Vagina (tissue), 2 donors: ENCODE measurements around the gene FAIM2. TPM values are rescaled to one million over a fixed set of nuclear protein-coding genes. Genes with fewer than 3 reads are reported as not detected.

Experiments used
- DNase-seq, 2 donors: peaks; one replicate each; pipeline ENCODE4 v3.0.0-alpha.2; 2017; ENCODE audit errors: extremely low spot score in 2 of 2
- H3K27ac ChIP-seq: fragments of 200-600 bp; sonication (generic); one replicate; pipeline ENCODE4 v1.5.1; 2019
- H3K27me3 ChIP-seq: fragments of 200-600 bp; sonication (generic); one replicate; pipeline ENCODE4 v1.5.1; 2019
- H3K36me3 ChIP-seq, 2 donors: fragments of 200-600 bp; sonication (generic); one replicate each; pipeline ENCODE4 v1.5.1; 2017 to 2019
- H3K4me1 ChIP-seq: fragments of 200-600 bp; sonication (generic); one replicate; pipeline ENCODE4 v1.5.1; 2019
- H3K4me3 ChIP-seq, 2 donors: fragments of 200-600 bp; sonication (generic); 1 replicate in 1 of 2; 2 replicates in 1 of 2; pipeline ENCODE4 v1.5.1; 2016 to 2019
- H3K9me3 ChIP-seq: fragments of 200-600 bp; sonication (generic); one replicate; pipeline ENCODE4 v1.5.1; 2019
- POLR2A ChIP-seq, 2 donors: fragments of 450-650 bp; IDR thresholded peaks; one replicate each; pipeline ENCODE4 v1.6.1; 2017; ENCODE audit warnings: antibody characterized with exemption in 2 of 2, mild to moderate bottlenecking in 2 of 2, moderate library complexity in 2 of 2
- POLR2AphosphoS5 ChIP-seq, 2 donors: sonication (generic); formaldehyde crosslinking; IDR thresholded peaks; one replicate each; pipeline ENCODE4 v1.9.0; 2017; ENCODE audit warnings: antibody characterized with exemption in 2 of 2, mild to moderate bottlenecking in 2 of 2, low read depth in 1 of 2; ENCODE audit not compliant: insufficient read depth in 1 of 2
- intact Hi-C: fragments of 100-400 bp; cut with DNase I; formaldehyde crosslinking; loops from one replicate; pipeline ENCODE4 v1.15.1; 2023
- total RNA-seq: library from RNA; depleted of rRNA; stranded (reverse); fragments of >200 nt; gene quantifications from one replicate; pipeline ENCODE4 v1.2.3, GENCODE V29; 2016
- TF ChIP-seq, protein P1 (sequence below), 3 experiments: fragments of 450-650 bp in 2 of 3; fragments of 200-600 bp in 1 of 3; sonication (generic) in 1 of 3; IDR thresholded peaks; one replicate each; pipeline ENCODE4 v1.5.1; 2017 to 2019; ENCODE audit warnings: antibody characterized with exemption in 3 of 3, mild to moderate bottlenecking in 2 of 3, moderate library complexity in 2 of 3

Gene FAIM2
- total RNA-seq, 1 donor from 2014 or later, result 19.4 TPM

DNA sequence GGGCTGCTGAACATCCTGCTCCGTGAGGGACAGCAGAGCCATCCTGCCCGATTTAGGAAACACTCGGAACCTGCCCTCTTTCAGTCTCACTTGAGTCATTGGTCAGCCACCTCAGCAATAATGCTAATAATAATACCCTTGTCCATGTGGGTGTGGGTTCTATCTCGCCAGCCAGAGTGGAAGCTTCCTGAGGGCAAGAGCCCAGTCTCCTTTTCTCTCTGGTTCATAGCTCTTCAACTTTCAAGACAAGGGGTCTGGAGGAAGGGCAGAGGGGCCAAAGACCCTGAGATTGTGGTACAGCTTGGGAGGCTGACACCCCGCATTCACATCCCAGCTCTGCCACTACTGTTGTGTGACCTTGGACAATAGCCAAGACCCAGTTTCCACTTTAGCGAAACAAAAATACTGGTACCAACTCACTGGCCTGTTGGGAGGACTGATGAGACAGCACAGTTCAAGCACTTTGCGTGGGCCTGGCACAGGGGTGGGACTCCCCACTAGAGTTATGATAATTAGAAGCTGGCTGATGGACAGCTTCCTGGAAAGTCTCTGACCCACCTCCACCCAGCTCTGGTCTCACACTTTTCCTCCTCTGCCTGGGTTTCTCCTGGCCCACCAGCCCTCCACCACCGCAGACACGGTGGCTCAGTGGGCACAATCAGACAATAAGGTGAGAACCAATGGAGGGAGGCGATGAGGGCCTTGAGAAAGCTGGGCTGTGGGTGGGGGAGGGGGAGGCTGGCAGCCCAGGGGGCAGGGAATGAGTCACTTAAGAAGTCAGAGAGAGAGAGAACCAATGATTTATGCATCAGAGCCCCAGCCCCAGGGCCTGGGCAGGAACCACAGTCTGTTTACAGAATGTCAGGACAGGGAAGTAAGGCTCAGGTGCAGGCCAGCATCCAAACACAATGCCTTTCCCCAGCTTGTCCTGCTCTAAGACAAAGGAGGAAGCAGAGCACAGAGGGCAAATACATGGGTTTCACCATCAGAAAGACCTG, 9.6 kb downstream of the FAIM2 start:
- Histone ChIP-seq H3K36me3 (no peaks in the 10 kb centered on the region), H3K27ac (no peak overlapping the region), H3K4me1 (peaks cover 10% of the 10 kb centered on the region), H3K4me3 (no peak overlapping the region), H3K27me3 (no peaks in the 10 kb centered on the region), H3K9me3 (no peaks in the 10 kb centered on the region)
- intact Hi-C loops, result no loop called here
- no peak for DNase-seq
- TF ChIP-seq, protein P1, sequence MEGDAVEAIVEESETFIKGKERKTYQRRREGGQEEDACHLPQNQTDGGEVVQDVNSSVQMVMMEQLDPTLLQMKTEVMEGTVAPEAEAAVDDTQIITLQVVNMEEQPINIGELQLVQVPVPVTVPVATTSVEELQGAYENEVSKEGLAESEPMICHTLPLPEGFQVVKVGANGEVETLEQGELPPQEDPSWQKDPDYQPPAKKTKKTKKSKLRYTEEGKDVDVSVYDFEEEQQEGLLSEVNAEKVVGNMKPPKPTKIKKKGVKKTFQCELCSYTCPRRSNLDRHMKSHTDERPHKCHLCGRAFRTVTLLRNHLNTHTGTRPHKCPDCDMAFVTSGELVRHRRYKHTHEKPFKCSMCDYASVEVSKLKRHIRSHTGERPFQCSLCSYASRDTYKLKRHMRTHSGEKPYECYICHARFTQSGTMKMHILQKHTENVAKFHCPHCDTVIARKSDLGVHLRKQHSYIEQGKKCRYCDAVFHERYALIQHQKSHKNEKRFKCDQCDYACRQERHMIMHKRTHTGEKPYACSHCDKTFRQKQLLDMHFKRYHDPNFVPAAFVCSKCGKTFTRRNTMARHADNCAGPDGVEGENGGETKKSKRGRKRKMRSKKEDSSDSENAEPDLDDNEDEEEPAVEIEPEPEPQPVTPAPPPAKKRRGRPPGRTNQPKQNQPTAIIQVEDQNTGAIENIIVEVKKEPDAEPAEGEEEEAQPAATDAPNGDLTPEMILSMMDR (IDR thresholded peaks at IDR 0.05), result no peak
- TF ChIP-seq POLR2A (IDR thresholded peaks at IDR 0.05) (no peak), POLR2AphosphoS5 (IDR thresholded peaks at IDR 0.05; ENCODE audit: insufficient read depth in 1 of 2, low read depth in 1 of 2) (no peak)

DNA sequence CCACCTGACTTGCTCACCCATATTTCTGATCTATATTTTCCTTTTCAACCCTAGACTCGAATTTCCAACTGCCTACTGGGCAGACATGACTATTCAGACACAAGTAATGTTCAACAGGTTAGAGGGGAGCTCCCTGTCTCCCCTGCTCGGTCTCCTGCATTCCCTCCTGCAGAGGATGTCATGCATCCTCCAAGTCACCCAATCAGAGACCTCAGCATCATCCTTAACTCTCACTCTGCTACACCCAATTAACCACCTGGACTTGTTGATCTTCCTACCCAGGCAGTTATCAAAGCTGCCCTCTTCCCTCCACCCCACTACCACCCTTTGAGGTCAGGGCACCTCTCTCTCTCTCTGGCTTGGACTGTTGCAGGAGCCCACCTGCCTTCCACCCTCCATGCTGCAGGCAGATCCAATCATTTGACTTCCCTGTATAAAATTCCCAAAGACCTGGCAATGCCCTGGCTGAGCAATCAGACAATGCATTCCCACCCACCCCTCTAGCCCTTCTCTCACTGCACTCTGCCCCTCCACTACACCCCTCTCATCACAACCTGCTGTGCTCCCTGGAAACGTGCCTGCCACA, 10.9 kb downstream of the FAIM2 start:
- H3K4me1 ChIP-seq, result peaks cover 10% of the 10 kb centered on the region
- H3K27me3 ChIP-seq, result no peaks in the 10 kb centered on the region
- no peak overlapping the region for H3K27ac ChIP-seq
- H3K4me3 ChIP-seq, result no peak overlapping the region
- DNase-seq, result no peak
- TF ChIP-seq, protein P1 (IDR thresholded peaks at IDR 0.05), result no peak
- TF ChIP-seq POLR2A (IDR thresholded peaks at IDR 0.05) (no peak), POLR2AphosphoS5 (IDR thresholded peaks at IDR 0.05; ENCODE audit: insufficient read depth in 1 of 2, low read depth in 1 of 2) (no peak)
- no peaks in the 10 kb centered on the region for H3K9me3 ChIP-seq
- H3K36me3 ChIP-seq, result no peaks in the 10 kb centered on the region
- intact Hi-C loops, result no loop called here

DNA sequence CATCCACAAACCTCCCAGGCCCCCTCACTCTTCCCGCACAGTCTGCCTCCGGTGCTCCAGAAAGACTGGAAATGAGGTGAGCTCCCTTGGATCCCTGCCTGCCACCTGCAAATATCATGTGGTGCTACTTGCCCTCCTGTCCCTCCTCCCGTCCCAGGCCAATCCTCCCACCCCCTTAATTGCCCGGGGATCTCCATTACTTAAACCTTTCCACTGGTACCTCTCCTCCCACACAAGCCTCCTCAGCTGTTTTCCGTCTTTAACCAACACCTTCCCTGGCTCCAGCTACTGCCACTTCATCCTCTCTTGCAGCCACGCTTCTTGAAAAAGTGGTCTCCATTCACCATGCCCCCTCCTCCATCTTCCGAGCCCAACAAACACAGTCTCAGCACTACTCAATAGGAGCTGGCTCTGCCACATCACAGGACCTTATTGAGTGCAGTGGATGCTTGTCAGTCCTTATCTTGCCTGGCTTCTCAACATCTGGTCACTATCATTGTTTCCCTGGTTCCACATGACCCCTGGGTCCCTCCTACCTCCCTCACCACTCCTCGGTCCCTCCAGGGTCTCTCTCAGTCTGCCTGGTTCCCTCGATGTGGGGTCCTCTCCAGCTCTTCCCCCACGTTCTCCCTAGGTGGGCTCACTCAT, 11.5 kb downstream of the FAIM2 start:
- no peak for TF ChIP-seq POLR2A (IDR thresholded peaks at IDR 0.05)
- TF ChIP-seq, protein P1 (IDR thresholded peaks at IDR 0.05), result no peak
- TF ChIP-seq POLR2AphosphoS5 (IDR thresholded peaks at IDR 0.05; ENCODE audit: insufficient read depth in 1 of 2, low read depth in 1 of 2), result no peak
- intact Hi-C loops, result no loop called here
- H3K4me1 ChIP-seq, result peaks cover 10% of the 10 kb centered on the region
- H3K4me3 ChIP-seq, result no peak overlapping the region
- no peaks in the 10 kb centered on the region for H3K9me3 ChIP-seq
- H3K27ac ChIP-seq, result no peak overlapping the region
- H3K36me3 ChIP-seq, result no peaks in the 10 kb centered on the region
- no peaks in the 10 kb centered on the region for H3K27me3 ChIP-seq
- DNase-seq, result no peak

DNA sequence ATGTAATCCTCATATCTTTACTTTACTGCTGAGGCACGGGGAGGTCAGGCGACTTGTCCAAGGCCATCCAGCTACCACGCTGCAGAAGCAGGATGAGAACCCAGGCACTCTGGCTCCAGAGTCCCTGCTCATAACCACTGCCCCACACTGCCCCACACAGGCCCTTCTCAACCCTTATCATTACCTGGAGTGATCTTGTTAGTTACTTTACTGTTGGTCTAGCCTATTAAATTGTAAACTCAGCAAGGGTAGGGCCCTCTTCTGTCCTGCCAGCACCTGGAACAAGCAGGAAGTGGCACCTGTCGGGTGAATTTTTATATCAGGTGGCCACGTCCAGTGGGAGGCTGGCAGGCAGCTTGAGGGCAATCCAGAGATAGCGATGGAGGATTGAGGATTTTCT, 12.2 kb downstream of the FAIM2 start:
- Histone ChIP-seq H3K4me3 (no peak overlapping the region), H3K4me1 (peaks cover 10% of the 10 kb centered on the region), H3K27ac (no peak overlapping the region), H3K27me3 (no peaks in the 10 kb centered on the region), H3K36me3 (no peaks in the 10 kb centered on the region), H3K9me3 (no peaks in the 10 kb centered on the region)
- TF ChIP-seq, protein P1 (IDR thresholded peaks at IDR 0.05), result no peak
- TF ChIP-seq POLR2AphosphoS5 (IDR thresholded peaks at IDR 0.05; ENCODE audit: insufficient read depth in 1 of 2, low read depth in 1 of 2) (no peak), POLR2A (IDR thresholded peaks at IDR 0.05) (no peak)
- intact Hi-C loops, result no loop called here
- no peak for DNase-seq
